GM12874 (cell line): Measurements from ENCODE around the gene SNAP23.

Experiments
- CTCF ChIP-seq: IDR thresholded peaks from 2 replicates; pipeline ENCODE4 v1.5.1; 2011; ENCODE audit warnings: low read depth, mild to moderate bottlenecking, control low read depth, low read length, moderate library complexity; ENCODE audit not compliant: insufficient read depth

SNAP23 gene

GRCh38 chr15:42548249-42549031 lies 53.0 kb downstream of the SNAP23 start, which contains the start of the genes HAUS2 and LRRC57:
TSS of gene HAUS2 (plus strand) at chr15:42548838. CDS start at chr15:42548873, 35 bp downstream.
TSS of gene LRRC57 (minus strand) at chr15:42548793. CDS start at chr15:42548434, 359 bp downstream.
- no peak for TF ChIP-seq CTCF

- TF ChIP-seq CTCF = no peak
Measured at GRCh38 chr15:42549032-42549491, 53.6 kb downstream of the SNAP23 start.

GRCh38 chr15:42549741-42550392 lies 54.4 kb downstream of the SNAP23 start:
- no peak for TF ChIP-seq CTCF

GRCh38 chr15:42553554-42553953 lies 58.1 kb downstream of the SNAP23 start:
- TF ChIP-seq CTCF = no peak

GRCh38 chr15:42558739-42559138 lies 63.3 kb downstream of the SNAP23 start:
- no peak for TF ChIP-seq CTCF

- TF ChIP-seq CTCF = no peak
Measured at GRCh38 chr15:42575188-42576039, 80.0 kb downstream of the SNAP23 start, which contains the start of gene STARD9. TSS of gene STARD9 (plus strand) at chr15:42575606. CDS start at chr15:42575716, 110 bp downstream.

GRCh38 chr15:42576040-42576594 lies 80.7 kb downstream of the SNAP23 start:
- TF ChIP-seq CTCF = no peak
